ENCODE results near the gene ZDHHC24.
"Not testable (repeated sequence)": the region's sequence is repeated elsewhere in the genome, so short reads cannot be mapped to it uniquely, and the experiment has no call there.

Gene ZDHHC24

GRCh38 chr11:66544952-66545351 is 896 bp downstream of the ZDHHC24 start:
- DNase-seq (ENCODE audit: low read depth), result not testable (repeated sequence)

GRCh38 chr11:66543263-66544107 is 2.4 kb downstream of the ZDHHC24 start:
- peak; percentile 30 for DNase-seq (ENCODE audit: low read depth)

GRCh38 chr11:66542362-66542761 is 3.5 kb downstream of the ZDHHC24 start:
- DNase-seq (ENCODE audit: low read depth), result no peak

GRCh38 chr11:66541892-66542291 is 4.0 kb downstream of the ZDHHC24 start:
- no peak for DNase-seq (ENCODE audit: low read depth)

- not testable (repeated sequence) for DNase-seq (ENCODE audit: low read depth)
Observed at GRCh38 chr11:66540598-66540997, 5.2 kb downstream of the ZDHHC24 start.

- DNase-seq (ENCODE audit: low read depth), result no peak
Observed at GRCh38 chr11:66539870-66540213, 6.0 kb downstream of the ZDHHC24 start.

GRCh38 chr11:66539170-66539869 is 6.5 kb downstream of the ZDHHC24 start:
- DNase-seq (ENCODE audit: low read depth), result no peak

GRCh38 chr11:66532784-66533183 is 13.1 kb downstream of the ZDHHC24 start:
- no peak for DNase-seq (ENCODE audit: low read depth)

GRCh38 chr11:66531841-66532240 is 14.0 kb downstream of the ZDHHC24 start:
- no peak for DNase-seq (ENCODE audit: low read depth)

GRCh38 chr11:66530927-66531709 is 14.7 kb downstream of the ZDHHC24 start:
- DNase-seq (ENCODE audit: low read depth), result no peak

- no peak for DNase-seq (ENCODE audit: low read depth)
Observed at GRCh38 chr11:66529655-66530054, 16.2 kb downstream of the ZDHHC24 start.

- no peak for DNase-seq (ENCODE audit: low read depth)
Observed at GRCh38 chr11:66529069-66529468, 16.8 kb downstream of the ZDHHC24 start.

GRCh38 chr11:66524304-66525040 is 21.4 kb downstream of the ZDHHC24 start:
- no peak for DNase-seq (ENCODE audit: low read depth)

- no peak for DNase-seq (ENCODE audit: low read depth)
Observed at GRCh38 chr11:66523611-66524010, 22.2 kb downstream of the ZDHHC24 start.

GRCh38 chr11:66510990-66511339 is 34.9 kb downstream of the ZDHHC24 start:
- DNase-seq (ENCODE audit: low read depth), result no peak

- DNase-seq (ENCODE audit: low read depth), result peak; percentile 78
Observed at GRCh38 chr11:66510271-66510989, 35.4 kb downstream of the ZDHHC24 start, which contains the start of gene BBS1. TSS of gene BBS1 (plus strand) at chr11:66510635. CDS start at chr11:66510660, 25 bp downstream.

- no peak for DNase-seq (ENCODE audit: low read depth)
Observed at GRCh38 chr11:66509131-66509561, 36.7 kb downstream of the ZDHHC24 start.

- no peak for DNase-seq (ENCODE audit: low read depth)
Observed at GRCh38 chr11:66505276-66505816, 40.5 kb downstream of the ZDHHC24 start.

GRCh38 chr11:66498506-66498905 is 47.3 kb downstream of the ZDHHC24 start:
- no peak for DNase-seq (ENCODE audit: low read depth)

GRCh38 chr11:66497206-66497605 is 48.6 kb downstream of the ZDHHC24 start:
- no peak for DNase-seq (ENCODE audit: low read depth)

GRCh38 chr11:66495401-66495854 is 50.4 kb downstream of the ZDHHC24 start:
- DNase-seq (ENCODE audit: low read depth), result no peak

All from activated T-cell treated with anti-CD3 and anti-CD28 coated beads for 24 hours (primary cell).